Stomach smooth muscle (tissue), 2 donors: ENCODE data around the gene TMEM178B.

Source experiments
- H3K27ac ChIP-seq: one replicate; pipeline ENCODE4 v1.7.0; 2013; ENCODE audit warnings: mild to moderate bottlenecking, low read length, inconsistent platforms
- H3K27me3 ChIP-seq, 2 donors: one replicate each; pipeline ENCODE4 v1.7.0; 2013; ENCODE audit warnings: low read length in 2 of 2; ENCODE audit not compliant: insufficient read depth in 2 of 2, control insufficient read depth in 1 of 2
- H3K36me3 ChIP-seq, 2 donors: one replicate each; pipeline ENCODE4 v1.7.0; 2013; ENCODE audit warnings: low read length in 2 of 2; ENCODE audit not compliant: control insufficient read depth in 2 of 2, insufficient read depth in 2 of 2
- H3K4me1 ChIP-seq: one replicate; pipeline ENCODE4 v1.7.0; 2013; ENCODE audit warnings: low read length; ENCODE audit not compliant: control insufficient read depth, insufficient read depth
- H3K4me3 ChIP-seq, 2 donors: one replicate each; pipeline ENCODE4 v1.7.0; 2013; ENCODE audit warnings: low read length in 2 of 2
- H3K9ac ChIP-seq, 2 donors: one replicate each; pipeline ENCODE4 v1.7.0; 2013; ENCODE audit warnings: low read length in 2 of 2, mild to moderate bottlenecking in 1 of 2
- H3K9me3 ChIP-seq, 2 donors: one replicate each; pipeline ENCODE4 v1.7.0; 2013; ENCODE audit warnings: low read length in 2 of 2; ENCODE audit not compliant: control insufficient read depth in 2 of 2
- donor health status: healthy.
- donor health status: Pancreatic carcinoma.

TMEM178B gene

DNA sequence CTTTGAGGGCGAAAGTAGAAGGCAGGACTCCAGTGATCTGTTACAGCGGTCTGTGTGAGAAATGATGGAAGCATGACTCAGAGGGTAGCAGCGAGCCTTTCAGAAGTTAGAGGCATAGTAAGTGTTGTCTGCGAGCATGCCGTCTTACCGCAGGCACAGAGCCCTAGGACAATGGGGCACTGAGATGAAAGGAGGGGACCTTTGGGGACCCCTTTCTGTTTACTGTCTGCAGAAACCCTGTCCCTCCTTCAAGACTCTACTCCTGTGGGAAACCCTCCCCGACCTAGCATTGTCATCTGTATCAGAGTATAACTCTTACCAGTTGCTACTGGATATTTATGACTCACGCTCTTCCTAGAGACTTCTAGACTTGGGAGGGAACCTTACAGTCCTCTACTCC, 390.1 kb downstream of the TMEM178B start:
- Histone ChIP-seq H3K4me1 (peaks cover 3% of the 10 kb centered on the region), H3K9ac (no peak overlapping the region), H3K4me3 (no peak overlapping the region), H3K27me3 (no peaks in the 10 kb centered on the region), H3K36me3 (no peaks in the 10 kb centered on the region), H3K9me3 (peaks cover 0 to 2% of the 10 kb centered on the region in 2 donors), H3K27ac (no peak overlapping the region)

DNA sequence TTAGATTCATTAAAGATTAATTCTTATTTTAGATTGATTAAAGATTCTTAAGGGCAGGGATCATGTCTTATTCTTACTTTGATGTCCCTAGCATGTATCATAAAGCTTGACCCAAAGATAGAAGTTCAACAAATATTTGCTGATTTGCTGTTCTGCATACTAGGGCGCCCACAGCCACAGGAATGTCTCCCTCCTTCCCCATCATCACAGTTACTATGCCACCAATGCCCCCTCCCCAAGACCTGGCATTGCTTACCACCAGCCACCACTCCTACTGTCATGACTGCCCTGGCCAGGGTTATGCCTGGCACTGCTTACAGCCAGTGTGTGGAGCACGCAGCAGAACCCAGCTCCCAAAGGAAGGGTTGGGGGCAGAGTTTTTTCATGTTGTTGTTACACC, 390.7 kb downstream of the TMEM178B start:
- H3K9me3 ChIP-seq = peaks cover 0 to 2% of the 10 kb centered on the region in 2 donors
- H3K27me3 ChIP-seq = no peaks in the 10 kb centered on the region
- no peak overlapping the region for H3K27ac ChIP-seq
- no peak overlapping the region for H3K4me3 ChIP-seq
- H3K4me1 ChIP-seq = peaks cover 3% of the 10 kb centered on the region
- H3K9ac ChIP-seq = no peak overlapping the region
- no peaks in the 10 kb centered on the region for H3K36me3 ChIP-seq

DNA sequence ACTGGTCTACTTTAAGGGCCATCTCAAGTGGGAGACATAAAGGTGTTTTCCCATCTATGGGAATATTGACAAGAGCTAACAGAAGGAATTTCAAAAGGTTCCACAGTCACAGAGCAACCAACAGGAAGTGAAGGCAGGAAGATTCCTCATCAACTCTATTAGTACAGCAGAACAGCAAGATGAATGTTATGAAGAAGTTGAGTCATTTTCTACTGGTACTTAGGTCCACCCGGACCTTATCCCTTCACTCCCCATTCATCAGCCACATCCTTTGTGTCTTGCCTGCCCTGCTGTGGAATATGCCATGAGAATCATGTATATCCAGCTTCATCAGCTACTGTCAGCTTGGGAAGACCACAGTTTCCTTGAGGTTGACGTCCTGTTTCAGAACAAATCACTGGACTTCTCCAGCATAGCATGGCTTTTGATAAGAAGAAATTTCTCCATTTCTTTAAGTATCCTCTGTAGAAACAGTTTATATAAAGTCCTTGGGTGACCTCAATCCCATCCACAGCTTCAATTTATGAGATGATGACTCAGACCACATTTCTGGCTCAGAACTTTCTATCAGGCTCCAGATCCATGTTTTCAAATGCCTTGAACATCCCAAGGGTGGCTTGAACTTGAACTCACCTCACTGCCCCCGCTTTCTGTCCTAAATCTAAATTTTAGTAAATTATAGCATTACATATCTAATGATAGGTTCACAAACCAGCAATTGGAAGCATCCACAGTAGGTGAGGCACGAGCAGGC, 392.5 kb downstream of the TMEM178B start:
- Histone ChIP-seq H3K36me3 (no peaks in the 10 kb centered on the region), H3K27ac (no peak overlapping the region), H3K27me3 (no peaks in the 10 kb centered on the region), H3K4me1 (no peaks in the 10 kb centered on the region), H3K4me3 (no peak overlapping the region), H3K9ac (no peak overlapping the region), H3K9me3 (peaks cover 0 to 2% of the 10 kb centered on the region in 2 donors)

DNA sequence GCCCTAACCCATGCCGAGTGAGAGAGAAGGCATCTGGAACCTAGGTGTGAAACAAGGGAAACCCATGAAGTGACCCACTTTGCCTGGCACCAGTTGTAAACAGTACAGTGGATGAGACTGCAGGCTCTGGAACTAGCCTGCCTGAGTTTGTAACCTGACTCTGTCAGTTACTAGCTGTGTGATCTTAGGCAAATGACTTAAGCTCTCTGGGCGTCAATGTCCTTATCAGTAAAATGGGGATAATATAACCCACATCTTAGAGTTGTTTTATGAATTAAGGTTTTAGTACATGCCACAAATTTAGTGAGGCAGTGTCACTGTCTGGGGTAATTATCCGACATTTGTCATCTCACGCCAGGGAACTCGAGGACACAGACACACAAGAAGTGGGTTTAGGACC, 394.5 kb downstream of the TMEM178B start:
- no peaks in the 10 kb centered on the region for H3K36me3 ChIP-seq
- no peak overlapping the region for H3K9ac ChIP-seq
- no peak overlapping the region for H3K27ac ChIP-seq
- no peak overlapping the region for H3K4me3 ChIP-seq
- H3K4me1 ChIP-seq = no peaks in the 10 kb centered on the region
- H3K27me3 ChIP-seq = peaks cover 0 to 2% of the 10 kb centered on the region in 2 donors
- peaks cover 0 to 2% of the 10 kb centered on the region in 2 donors for H3K9me3 ChIP-seq

- Histone ChIP-seq H3K9ac (no peak overlapping the region), H3K4me1 (peaks cover 1% of the 10 kb centered on the region), H3K27ac (no peak overlapping the region), H3K4me3 (no peak overlapping the region), H3K9me3 (no peaks in the 10 kb centered on the region), H3K36me3 (no peaks in the 10 kb centered on the region), H3K27me3 (peaks cover 0 to 2% of the 10 kb centered on the region in 2 donors)
These were observed 401.8 kb downstream of the TMEM178B start for GRCh38 chr7:141475679-141476078.

DNA sequence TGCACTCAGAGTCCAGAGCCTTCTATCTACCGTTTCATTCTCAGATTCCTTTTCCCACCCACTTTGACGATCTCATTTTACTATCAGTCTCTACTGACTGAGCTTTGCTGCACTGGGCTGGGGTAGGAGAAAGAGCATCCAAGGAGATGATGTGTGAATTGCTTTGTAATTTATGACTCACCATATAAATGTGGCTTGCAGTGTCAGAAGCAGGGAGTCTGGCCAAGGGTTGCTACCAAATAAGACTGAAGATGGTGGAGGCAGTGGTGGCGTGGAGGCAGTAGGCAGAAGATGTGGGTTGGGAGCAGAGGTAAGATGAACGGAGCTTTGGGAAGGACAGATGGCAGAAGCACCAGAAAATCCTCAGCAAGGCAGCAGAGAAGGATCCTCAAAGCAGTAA, 404.0 kb downstream of the TMEM178B start:
- Histone ChIP-seq H3K36me3 (no peaks in the 10 kb centered on the region), H3K4me1 (peaks cover 4% of the 10 kb centered on the region), H3K4me3 (no peak overlapping the region), H3K27me3 (no peaks in the 10 kb centered on the region), H3K9ac (no peak overlapping the region), H3K27ac (no peak overlapping the region), H3K9me3 (no peaks in the 10 kb centered on the region)

GRCh38 chr7:141478845-141479244, 405.0 kb downstream of the TMEM178B start:
- H3K36me3 ChIP-seq = no peaks in the 10 kb centered on the region
- H3K4me1 ChIP-seq = peaks cover 4% of the 10 kb centered on the region
- no peak overlapping the region for H3K4me3 ChIP-seq
- H3K9me3 ChIP-seq = no peaks in the 10 kb centered on the region
- H3K9ac ChIP-seq = no peak overlapping the region
- H3K27ac ChIP-seq = no peak overlapping the region
- H3K27me3 ChIP-seq = peaks cover 0 to 1% of the 10 kb centered on the region in 2 donors

GRCh38 chr7:141480953-141481352, 407.1 kb downstream of the TMEM178B start:
- Histone ChIP-seq H3K9ac (no peak overlapping the region), H3K4me1 (peaks cover 4% of the 10 kb centered on the region), H3K36me3 (no peaks in the 10 kb centered on the region), H3K4me3 (no peak overlapping the region), H3K9me3 (no peaks in the 10 kb centered on the region), H3K27ac (no peak overlapping the region), H3K27me3 (peaks cover 0 to 2% of the 10 kb centered on the region in 2 donors)

DNA sequence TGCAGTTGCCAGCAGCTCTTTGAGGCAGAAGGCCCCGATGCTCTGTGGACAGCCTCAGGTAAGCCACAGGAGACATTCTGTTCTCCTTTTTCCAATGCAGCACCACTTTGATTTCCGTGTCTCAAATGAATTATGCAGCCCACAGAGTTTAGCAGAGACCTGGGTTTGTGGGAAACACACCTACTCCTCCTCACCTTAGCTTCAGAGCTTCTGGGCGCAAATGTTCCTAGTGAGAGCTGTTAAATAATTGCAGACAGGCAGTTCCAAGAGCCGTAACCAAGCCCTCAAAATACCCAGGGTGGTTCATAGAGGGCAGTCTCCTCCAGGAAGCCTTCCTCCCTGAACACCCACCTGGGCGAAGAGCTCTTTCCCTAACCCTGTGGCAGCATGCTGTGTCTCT, 408.1 kb downstream of the TMEM178B start:
- H3K36me3 ChIP-seq = no peaks in the 10 kb centered on the region
- no peaks in the 10 kb centered on the region for H3K9me3 ChIP-seq
- peaks cover 0 to 4% of the 10 kb centered on the region in 2 donors for H3K27me3 ChIP-seq
- H3K9ac ChIP-seq = no peak overlapping the region
- no peak overlapping the region for H3K27ac ChIP-seq
- H3K4me3 ChIP-seq = no peak overlapping the region
- peaks cover 4% of the 10 kb centered on the region for H3K4me1 ChIP-seq

GRCh38 chr7:141483044-141483443, 409.2 kb downstream of the TMEM178B start:
- Histone ChIP-seq H3K9me3 (no peaks in the 10 kb centered on the region), H3K36me3 (no peaks in the 10 kb centered on the region), H3K27me3 (peaks cover 0 to 4% of the 10 kb centered on the region in 2 donors), H3K9ac (no peak overlapping the region), H3K4me3 (no peak overlapping the region), H3K4me1 (peaks cover 4% of the 10 kb centered on the region), H3K27ac (no peak overlapping the region)

DNA sequence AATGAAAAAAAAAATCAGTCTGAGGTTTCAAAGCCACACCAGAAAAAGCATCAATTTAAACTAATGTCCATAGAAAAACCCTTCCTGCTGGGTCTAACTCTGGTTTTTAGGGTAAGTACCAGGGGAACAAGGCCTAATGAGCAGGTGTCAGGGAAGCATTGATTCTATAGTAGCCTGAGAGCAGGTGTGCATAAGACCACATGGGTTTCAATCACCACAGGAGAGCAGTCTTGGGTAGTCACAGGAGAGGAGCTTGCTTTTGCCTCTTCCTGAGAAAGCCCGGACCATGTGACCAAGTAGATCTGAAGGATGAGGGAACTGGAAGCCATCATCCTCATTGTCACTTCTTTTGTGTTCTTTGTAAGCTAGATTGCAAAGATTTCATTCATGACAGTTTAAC, 411.0 kb downstream of the TMEM178B start:
- Histone ChIP-seq H3K27ac (no peak overlapping the region), H3K4me1 (peaks cover 4% of the 10 kb centered on the region), H3K4me3 (no peak overlapping the region), H3K9ac (no peak overlapping the region), H3K27me3 (peaks cover 0 to 4% of the 10 kb centered on the region in 2 donors), H3K9me3 (no peaks in the 10 kb centered on the region), H3K36me3 (no peaks in the 10 kb centered on the region)
